Astrocyte (in vitro differentiated cells and primary cell): ENCODE results near the gene FYN.

ENCODE experiments used
- CTCF ChIP-seq: IDR thresholded peaks from 2 replicates; pipeline ENCODE4 v1.5.1; 2011; ENCODE audit warnings: low read depth, mild to moderate bottlenecking, inconsistent platforms, low read length, moderate library complexity; ENCODE audit not compliant: insufficient read depth
- EZH2 ChIP-seq: IDR thresholded peaks from 2 replicates; pipeline ENCODE4 v1.6.1; 2012; ENCODE audit warnings: mild to moderate bottlenecking, low read length, inconsistent platforms; ENCODE audit not compliant: insufficient read depth

GRCh38 chr6:111804627-111805235 is 68.5 kb downstream of the FYN start:
- TF ChIP-seq CTCF (peak; percentile 18), EZH2 (no peak)
